HepG2 (cell line): ENCODE measurements around the gene SYNGR4. TPM values are rescaled to one million over a fixed set of nuclear protein-coding genes. Genes with fewer than 3 reads are reported as not detected.

Source experiments
- FOXM1 ChIP-seq: sonication (generic); formaldehyde crosslinking; IDR thresholded peaks from 2 replicates; pipeline ENCODE4 v1.5.0; 2020; ENCODE audit warnings: missing genetic modification reagents
- KDM2A ChIP-seq: sonication (generic); formaldehyde crosslinking; IDR thresholded peaks from 2 replicates; pipeline ENCODE4 v1.4.0; 2020; ENCODE audit warnings: low read depth, missing genetic modification reagents, borderline replicate concordance
- MIER2 ChIP-seq: IDR thresholded peaks from 2 replicates; pipeline ENCODE4 v1.6.1; 2016; ENCODE audit warnings: missing biosample characterization, missing genetic modification reagents
- RBM39 ChIP-seq: fragments of 200-400 bp; formaldehyde crosslinking; IDR thresholded peaks from one replicate; pipeline ENCODE4 v1.6.1; 2018; ENCODE audit warnings: antibody characterized with exemption, mild to moderate bottlenecking, low read depth, low read length; ENCODE audit not compliant: poor library complexity, severe bottlenecking
- SP1 ChIP-seq, 2 experiments: fragments of 450-650 bp in 1 of 2; sonication (generic) in 1 of 2; formaldehyde crosslinking in 1 of 2; IDR thresholded peaks; 2 replicates each; pipeline versions ENCODE4 v1.4.0 to v1.6.1; 2016 to 2020; ENCODE audit warnings: missing genetic modification reagents in 1 of 2
- ZBTB7A ChIP-seq: sonication (generic); formaldehyde crosslinking; IDR thresholded peaks from 2 replicates; pipeline ENCODE4 v1.8.0; 2022; ENCODE audit warnings: mild to moderate bottlenecking, missing genetic modification reagents
- ZC3H13 ChIP-seq: sonication (generic); formaldehyde crosslinking; IDR thresholded peaks from 2 replicates; pipeline ENCODE4 v1.8.1; 2023; ENCODE audit warnings: mild to moderate bottlenecking, missing genetic modification reagents, moderate library complexity
- ZHX1 ChIP-seq: sonication (generic); formaldehyde crosslinking; IDR thresholded peaks from 2 replicates; pipeline ENCODE4 v1.8.1; 2022; ENCODE audit warnings: low read depth, mild to moderate bottlenecking, missing genetic modification reagents
- ZKSCAN8 ChIP-seq: IDR thresholded peaks from 2 replicates; pipeline ENCODE4 v1.6.1; 2016; ENCODE audit warnings: borderline replicate concordance, missing genetic modification reagents, missing compliant biosample characterization
- ZMYM3 ChIP-seq: sonication (generic); formaldehyde crosslinking; IDR thresholded peaks from 2 replicates; pipeline ENCODE4 v1.5.1; 2020; ENCODE audit warnings: mild to moderate bottlenecking, missing genetic modification reagents
- ZNF263 ChIP-seq: sonication (generic); formaldehyde crosslinking; IDR thresholded peaks from 2 replicates; pipeline ENCODE4 v1.4.0; 2020; ENCODE audit warnings: missing genetic modification reagents
- ZNF574 ChIP-seq: sonication (generic); formaldehyde crosslinking; IDR thresholded peaks from 2 replicates; pipeline ENCODE4 v1.4.0; 2020; ENCODE audit warnings: missing genetic modification reagents
- polyA plus RNA-seq, 8 experiments: library from polyadenylated mRNA; depleted of rRNA in 3 of 8; stranded (reverse) in 7 of 8; unstranded in 1 of 8; fragments of >200 nt; fragmentation: Illumina TruSeq in 4 of 8; extraction: Trizol in 4 of 8; gene quantifications; 2 replicates each; pipeline versions ENCODE4 v1.2.1 to v1.2.3, GENCODE V29; 2011 to 2016; ENCODE audit warnings: low read depth in 4 of 8, missing spikeins in 1 of 8, mixed read lengths in 1 of 8; ENCODE audit not compliant: insufficient read depth in 1 of 8
- total RNA-seq, 5 experiments: library from RNA; depleted of rRNA; stranded (reverse); fragments of >200 nt; fragmentation: Illumina TruSeq; extraction: Trizol; gene quantifications; 2 replicates each; pipeline ENCODE4 v1.2.3, GENCODE V29; 2016; ENCODE audit warnings: low read depth in 1 of 5
- TF ChIP-seq, protein P1 (sequence below): sonication (generic); formaldehyde crosslinking; IDR thresholded peaks from 2 replicates; pipeline ENCODE4 v1.4.0; 2020; ENCODE audit warnings: missing genetic modification reagents
- TF ChIP-seq, protein P2 (sequence below), 2 experiments: sonication (generic) in 1 of 2; formaldehyde crosslinking in 1 of 2; IDR thresholded peaks; 2 replicates each; pipeline versions ENCODE4 v1.4.0 to v1.6.1; 2016 to 2020; ENCODE audit warnings: borderline replicate concordance in 1 of 2, low read depth in 1 of 2, mild to moderate bottlenecking in 1 of 2, missing genetic modification reagents in 1 of 2
- TF ChIP-seq, protein P3 (sequence below): sonication (generic); formaldehyde crosslinking; IDR thresholded peaks from 2 replicates; pipeline ENCODE4 v1.8.1; 2023; ENCODE audit warnings: mild to moderate bottlenecking, moderate library complexity, missing genetic modification reagents

The SYNGR4 gene
- total and polyA plus RNA-seq, 2 of the 13 experiments (the other 11 are each of a cell fraction or from before 2014, with no cell fraction given): not detected

DNA sequence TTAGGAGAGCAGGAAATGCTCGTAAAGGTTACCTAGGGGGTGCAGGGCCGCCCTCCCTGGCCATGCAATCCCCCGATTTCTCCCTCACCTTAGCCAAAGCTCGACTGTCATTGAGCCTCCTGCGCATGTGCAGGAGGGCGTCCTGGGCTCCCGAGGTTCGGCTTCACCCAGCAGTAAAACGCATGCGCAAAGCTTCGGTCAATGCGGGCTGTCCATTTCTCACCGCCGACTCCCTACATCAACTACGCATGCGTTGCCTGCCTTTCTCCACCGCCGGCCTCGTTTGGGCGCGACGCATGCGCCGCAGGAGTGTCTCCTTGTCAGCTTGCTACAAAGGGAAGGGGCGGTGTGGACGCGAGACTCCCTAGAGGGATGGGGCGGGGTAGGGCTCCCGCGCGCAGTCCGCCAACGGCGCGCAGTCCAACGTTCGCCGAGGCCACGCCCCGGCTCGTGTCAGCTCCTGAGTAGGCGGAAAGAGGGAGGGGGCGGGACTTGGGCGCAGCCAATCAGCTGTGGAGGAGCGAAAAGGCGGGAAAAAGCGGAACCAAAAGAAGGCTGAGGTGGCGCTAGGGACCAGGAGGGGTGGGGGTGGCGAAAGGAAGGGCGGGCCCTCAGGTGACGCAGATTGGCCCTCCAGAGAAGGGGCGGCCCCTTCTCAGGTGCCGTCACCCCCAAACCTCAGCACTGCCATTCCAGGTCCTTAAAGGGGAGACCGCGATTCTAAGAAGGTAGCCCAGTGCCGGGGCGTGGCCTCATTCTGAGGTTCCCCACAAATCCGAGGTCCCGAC lies at the start of gene SYNGR4, which contains the start of gene TMEM143 (continued):
- no peak for TF ChIP-seq SP1 (IDR thresholded peaks at IDR 0.05)
- peak; percentile 89; the same call in 1 of the 2 replicates for TF ChIP-seq SP1 (CRISPR knock-in tag; IDR thresholded peaks at IDR 0.05)
- peak; percentile 64 for TF ChIP-seq ZNF263
- TF ChIP-seq, protein P1, sequence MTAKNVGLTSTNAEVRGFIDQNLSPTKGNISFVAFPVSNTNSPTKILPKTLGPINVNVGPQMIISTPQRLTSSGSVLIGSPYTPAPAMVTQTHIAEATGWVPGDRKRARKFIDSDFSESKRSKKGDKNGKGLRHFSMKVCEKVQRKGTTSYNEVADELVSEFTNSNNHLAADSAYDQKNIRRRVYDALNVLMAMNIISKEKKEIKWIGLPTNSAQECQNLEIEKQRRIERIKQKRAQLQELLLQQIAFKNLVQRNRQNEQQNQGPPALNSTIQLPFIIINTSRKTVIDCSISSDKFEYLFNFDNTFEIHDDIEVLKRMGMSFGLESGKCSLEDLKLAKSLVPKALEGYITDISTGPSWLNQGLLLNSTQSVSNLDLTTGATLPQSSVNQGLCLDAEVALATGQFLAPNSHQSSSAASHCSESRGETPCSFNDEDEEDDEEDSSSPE (CRISPR knock-in tag): peak; percentile 98
- no peak for TF ChIP-seq FOXM1 (CRISPR knock-in tag)
- 0 out of 2 replicates have a peak, but pooled peaks have one; percentile 33 for TF ChIP-seq ZBTB7A (CRISPR knock-in tag)
- TF ChIP-seq, protein P2, sequence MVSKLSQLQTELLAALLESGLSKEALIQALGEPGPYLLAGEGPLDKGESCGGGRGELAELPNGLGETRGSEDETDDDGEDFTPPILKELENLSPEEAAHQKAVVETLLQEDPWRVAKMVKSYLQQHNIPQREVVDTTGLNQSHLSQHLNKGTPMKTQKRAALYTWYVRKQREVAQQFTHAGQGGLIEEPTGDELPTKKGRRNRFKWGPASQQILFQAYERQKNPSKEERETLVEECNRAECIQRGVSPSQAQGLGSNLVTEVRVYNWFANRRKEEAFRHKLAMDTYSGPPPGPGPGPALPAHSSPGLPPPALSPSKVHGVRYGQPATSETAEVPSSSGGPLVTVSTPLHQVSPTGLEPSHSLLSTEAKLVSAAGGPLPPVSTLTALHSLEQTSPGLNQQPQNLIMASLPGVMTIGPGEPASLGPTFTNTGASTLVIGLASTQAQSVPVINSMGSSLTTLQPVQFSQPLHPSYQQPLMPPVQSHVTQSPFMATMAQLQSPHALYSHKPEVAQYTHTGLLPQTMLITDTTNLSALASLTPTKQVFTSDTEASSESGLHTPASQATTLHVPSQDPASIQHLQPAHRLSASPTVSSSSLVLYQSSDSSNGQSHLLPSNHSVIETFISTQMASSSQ (IDR thresholded peaks at IDR 0.05; ENCODE audit: low read depth): no peak
- TF ChIP-seq, protein P2 (CRISPR knock-in tag; IDR thresholded peaks at IDR 0.05; ENCODE audit: borderline replicate concordance): no peak; the same call in 1 of the 2 replicates
- TF ChIP-seq ZMYM3 (CRISPR knock-in tag): no peak
- TF ChIP-seq RBM39: peak; percentile 6
- TF ChIP-seq ZHX1 (CRISPR knock-in tag): no peak
- TF ChIP-seq KDM2A (CRISPR knock-in tag): peak; percentile 31; the same call in 1 of the 2 replicates
- TF ChIP-seq ZC3H13: peak; percentile 73
- TF ChIP-seq MIER2 (CRISPR knock-in tag): no peak
- TF ChIP-seq, protein P3, sequence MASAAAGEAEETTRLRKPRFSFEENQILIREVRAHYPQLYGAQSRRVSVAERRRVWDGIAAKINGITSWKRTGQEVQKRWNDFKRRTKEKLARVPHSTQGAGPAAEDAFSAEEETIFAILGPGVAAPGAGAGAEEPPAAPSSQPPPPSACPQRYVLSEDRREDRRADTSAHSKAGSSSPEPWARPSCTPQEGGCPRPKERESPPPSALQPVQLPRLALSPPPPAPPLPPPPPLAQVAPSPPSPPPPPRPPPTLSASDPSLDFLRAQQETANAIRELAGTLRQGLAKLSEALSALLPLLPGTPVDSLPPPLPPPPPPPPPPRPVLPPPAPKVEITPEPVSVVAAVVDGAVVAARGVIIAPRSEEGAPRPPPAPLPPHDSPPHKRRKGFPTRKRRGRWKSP (CRISPR knock-in tag): 0 out of 2 replicates have a peak, but pooled peaks have one; percentile 16
- peak; percentile 54; the same call in 1 of the 2 replicates for TF ChIP-seq ZNF574 (CRISPR knock-in tag)
- no peak for TF ChIP-seq ZKSCAN8 (CRISPR knock-in tag)
